T-cell (primary cell): ENCODE data around the gene CACNA2D4. TPM values are rescaled to one million over a fixed set of nuclear protein-coding genes. Genes with fewer than 3 reads are reported as not detected.

Source experiments
- ATAC-seq, 4 experiments: fragments of 200-7000 bp in 3 of 4; fragments of 150-1000 bp in 1 of 4; cut with Tn5 transposase; replicated peaks in 1 of 4; 1 replicate in 3 of 4; 2 replicates in 1 of 4; pipeline ENCODE4 v1.10.0; 2021; ENCODE audit warnings: moderate library complexity in 3 of 4, mild to moderate bottlenecking in 2 of 4, moderate number of reproducible peaks in 1 of 4
- CTCF ChIA-PET, 2 donors: fragments of 300-600 bp; sonication (Branson Sonifier 250); formaldehyde crosslinking; loops; one replicate each; lab custom pipeline; 2022; ENCODE audit warnings: antibody characterized with exemption in 2 of 2; lab: Charles Lee
- POLR2A ChIA-PET, 2 donors: fragments of 300-600 bp; sonication (Branson Sonifier 250); formaldehyde crosslinking; loops; one replicate each; lab custom pipeline; 2022; ENCODE audit warnings: antibody characterized with exemption in 2 of 2; lab: Charles Lee
- DNase-seq, 35 experiments: peaks; one replicate each; pipeline versions ENCODE4 v3.0.0 to v3.0.0-alpha.2; 2013 to 2023
- H3K27ac ChIP-seq: one replicate; pipeline ENCODE4 v1.5.1; 2013; ENCODE audit warnings: low read length
- H3K27me3 ChIP-seq, 2 experiments: replicated peaks in 1 of 2; 1 replicate in 1 of 2; 2 replicates in 1 of 2; pipeline versions ENCODE4 v1.6.1 to v1.7.0; 2013; ENCODE audit warnings: low read length in 1 of 2, mixed read lengths in 1 of 2; ENCODE audit not compliant: control insufficient read depth in 2 of 2, insufficient read depth in 2 of 2; ENCODE audit errors: extremely low read depth in 1 of 2
- H3K36me3 ChIP-seq, 2 donors: 1 replicate in 1 of 2; 2 replicates in 1 of 2; pipeline versions ENCODE4 v1.6.1 to v1.7.0; 2013; ENCODE audit warnings: low read length in 1 of 2; ENCODE audit not compliant: control insufficient read depth in 2 of 2, insufficient read depth in 1 of 2; ENCODE audit errors: extremely low read depth in 1 of 2
- H3K4me1 ChIP-seq, 2 experiments: 1 replicate in 1 of 2; 2 replicates in 1 of 2; pipeline versions ENCODE4 v1.6.1 to v1.7.0; 2013; ENCODE audit warnings: low read length in 2 of 2, mixed read lengths in 1 of 2; ENCODE audit not compliant: insufficient read depth in 2 of 2, control insufficient read depth in 1 of 2; ENCODE audit errors: extremely low read depth in 1 of 2
- H3K4me3 ChIP-seq, 2 donors: 1 replicate in 1 of 2; 2 replicates in 1 of 2; pipeline versions ENCODE4 v1.5.1 to v1.7.0; 2013; ENCODE audit warnings: mild to moderate bottlenecking in 2 of 2, low read length in 1 of 2, moderate library complexity in 1 of 2; ENCODE audit not compliant: control insufficient read depth in 1 of 2; ENCODE audit errors: extremely low read depth in 1 of 2
- H3K9me3 ChIP-seq: 2 replicates; pipeline ENCODE4 v1.7.0; 2013
- H3K27ac Mint-ChIP-seq, 2 donors: one replicate each; pipeline ENCODE4 v1.8.0; 2020 to 2021; ENCODE audit warnings: mild to moderate bottlenecking in 2 of 2, mixed read lengths in 2 of 2
- H3K27me3 Mint-ChIP-seq, 2 donors: one replicate each; pipeline ENCODE4 v1.8.0; 2021 to 2022; ENCODE audit warnings: mixed read lengths in 2 of 2
- H3K36me3 Mint-ChIP-seq: one replicate; pipeline ENCODE4 v1.8.0; 2021; ENCODE audit warnings: mixed read lengths
- H3K4me1 Mint-ChIP-seq, 3 donors: one replicate each; pipeline ENCODE4 v1.8.0; 2020 to 2022; ENCODE audit warnings: mixed read lengths in 3 of 3, mild to moderate bottlenecking in 1 of 3
- H3K4me3 Mint-ChIP-seq, 3 donors: one replicate each; pipeline ENCODE4 v1.8.0; 2020 to 2022; ENCODE audit warnings: mild to moderate bottlenecking in 3 of 3, mixed read lengths in 3 of 3, moderate library complexity in 3 of 3
- H3K9me3 Mint-ChIP-seq, 3 donors: one replicate each; pipeline ENCODE4 v1.8.0; 2020 to 2022; ENCODE audit warnings: mixed read lengths in 3 of 3
- WGBS: methylation state at CpG from one replicate; pipeline ENCODE4 v1.1.5; 2013; ENCODE audit warnings: missing lambda C conversion rate; ENCODE audit not compliant: insufficient coverage; 5-methylcytosine and 5-hydroxymethylcytosine counted together
- total RNA-seq, 35 experiments: library from RNA in 6 of 35; stranded (reverse) in 6 of 35; fragments of 120-200 nt in 1 of 35; gene quantifications; one replicate each; pipeline versions ENCODE4 v1.2.1 to v1.2.4 and lab custom pipeline; 2013 to 2026

CACNA2D4 gene
- total RNA-seq, 5 donors from 2014 or later (not counting 1 experiment from before 2014, with no cell fraction given) = 10.2 to 14.8 (median 12.1) TPM

GRCh38 chr12:1836854-1837421 lies 81.5 kb downstream of the CACNA2D4 start:
- ATAC-seq (no peak), DNase-seq (no peak)
- peaks cover 0 to 25% of the 10 kb centered on the region in 2 experiments for H3K27me3 ChIP-seq
- no peak overlapping the region for H3K27ac ChIP-seq
- Mint-ChIP-seq H3K27ac (no peak overlapping the region), H3K36me3 (no peaks in the 10 kb centered on the region), H3K4me3 (no peak overlapping the region), H3K9me3 (no peaks in the 10 kb centered on the region), H3K27me3 (peaks cover 18 to 20% of the 10 kb centered on the region in 2 donors), H3K4me1 (peaks cover 0 to 1% (median 0%) of the 10 kb centered on the region in 3 donors)
- no peaks in the 10 kb centered on the region for H3K9me3 ChIP-seq
- ChIA-PET POLR2A (no interaction called here), CTCF (no interaction called here)
- no peaks in the 10 kb centered on the region for H3K36me3 ChIP-seq
- WGBS = 82% methylated on average over 21 of the region's 22 CpGs
- H3K4me1 ChIP-seq = no peaks in the 10 kb centered on the region
- no peak overlapping the region for H3K4me3 ChIP-seq

GRCh38 chr12:1836241-1836803 lies 82.1 kb downstream of the CACNA2D4 start:
- CTCF ChIA-PET = no interaction called here
- Histone ChIP-seq H3K4me3 (no peak overlapping the region), H3K9me3 (no peaks in the 10 kb centered on the region), H3K36me3 (no peaks in the 10 kb centered on the region), H3K4me1 (no peaks in the 10 kb centered on the region), H3K27ac (no peak overlapping the region), H3K27me3 (peaks cover 0 to 31% of the 10 kb centered on the region in 2 experiments)
- Mint-ChIP-seq H3K4me1 (no peaks in the 10 kb centered on the region), H3K4me3 (no peak overlapping the region), H3K36me3 (no peaks in the 10 kb centered on the region), H3K9me3 (no peaks in the 10 kb centered on the region), H3K27me3 (peaks cover 21 to 24% of the 10 kb centered on the region in 2 donors), H3K27ac (no peak overlapping the region)
- no peak for DNase-seq
- WGBS = 61% methylated on average over 3 of the region's 7 CpGs
- POLR2A ChIA-PET = no interaction called here
- ATAC-seq = no peak

- no peak overlapping the region for H3K27ac ChIP-seq
- no peaks in the 10 kb centered on the region for H3K36me3 Mint-ChIP-seq
- POLR2A ChIA-PET = no interaction called here
- H3K9me3 Mint-ChIP-seq = no peaks in the 10 kb centered on the region
- no peak for DNase-seq
- CTCF ChIA-PET = no interaction called here
- H3K4me3 ChIP-seq = no peak overlapping the region
- no peaks in the 10 kb centered on the region for H3K9me3 ChIP-seq
- H3K27me3 Mint-ChIP-seq = peaks cover 23 to 31% of the 10 kb centered on the region in 2 donors
- no peaks in the 10 kb centered on the region for H3K4me1 ChIP-seq
- WGBS = 85% methylated on average over 19 of the region's 22 CpGs
- H3K27me3 ChIP-seq = peaks cover 0 to 39% of the 10 kb centered on the region in 2 experiments
- H3K36me3 ChIP-seq = no peaks in the 10 kb centered on the region
- ATAC-seq = no peak
- no peak overlapping the region for H3K4me3 Mint-ChIP-seq
- H3K4me1 Mint-ChIP-seq = no peaks in the 10 kb centered on the region
- H3K27ac Mint-ChIP-seq = no peak overlapping the region
Measured at GRCh38 chr12:1835211-1836131, 83.0 kb downstream of the CACNA2D4 start.

- Histone ChIP-seq H3K27me3 (peaks cover 0 to 50% of the 10 kb centered on the region in 2 experiments), H3K36me3 (no peaks in the 10 kb centered on the region), H3K27ac (no peak overlapping the region), H3K4me3 (no peak overlapping the region), H3K4me1 (no peaks in the 10 kb centered on the region), H3K9me3 (no peaks in the 10 kb centered on the region)
- no peak for ATAC-seq
- Mint-ChIP-seq H3K4me3 (no peak overlapping the region), H3K4me1 (no peaks in the 10 kb centered on the region), H3K27me3 (peaks cover 25 to 35% of the 10 kb centered on the region in 2 donors), H3K27ac (no peak overlapping the region), H3K9me3 (no peaks in the 10 kb centered on the region), H3K36me3 (no peaks in the 10 kb centered on the region)
- CTCF ChIA-PET = no interaction called here
- no peak for DNase-seq
- 87% methylated on average over 31 of the region's 34 CpGs for WGBS
- POLR2A ChIA-PET = interaction anchor here in 1 of 2 donors (0.6 kb wide), 1 partner anchor 1090 kb away, joined by 3 read pairs; no protein-coding TSS in a partner anchor
Measured at GRCh38 chr12:1834186-1834925, 84.1 kb downstream of the CACNA2D4 start.

GRCh38 chr12:1833596-1834028 lies 84.8 kb downstream of the CACNA2D4 start:
- no peak overlapping the region for H3K4me3 ChIP-seq
- Mint-ChIP-seq H3K4me3 (no peak overlapping the region), H3K9me3 (no peaks in the 10 kb centered on the region), H3K4me1 (no peaks in the 10 kb centered on the region), H3K27me3 (peaks cover 25 to 41% of the 10 kb centered on the region in 2 donors), H3K36me3 (no peaks in the 10 kb centered on the region), H3K27ac (no peak overlapping the region)
- ChIA-PET CTCF (no interaction called here), POLR2A (no interaction called here)
- no peak for ATAC-seq
- H3K9me3 ChIP-seq = no peaks in the 10 kb centered on the region
- no peak overlapping the region for H3K27ac ChIP-seq
- H3K4me1 ChIP-seq = no peaks in the 10 kb centered on the region
- DNase-seq = no peak
- 90% methylated on average over 3 of the region's 10 CpGs for WGBS
- H3K27me3 ChIP-seq = peaks cover 0 to 52% of the 10 kb centered on the region in 2 experiments
- H3K36me3 ChIP-seq = no peaks in the 10 kb centered on the region
